HUES6 (cell line): ENCODE data around the gene PEX11A.

Experiments used
- H3K27ac ChIP-seq: 2 replicates; pipeline ENCODE4 v1.7.0; 2013; ENCODE audit warnings: low read depth, mild to moderate bottlenecking, low read length, inconsistent platforms
- H3K27me3 ChIP-seq: 2 replicates; pipeline ENCODE4 v1.6.1; 2013; ENCODE audit warnings: low read length; ENCODE audit not compliant: control insufficient read depth, insufficient read depth
- H3K36me3 ChIP-seq: 2 replicates; pipeline ENCODE4 v1.6.1; 2013; ENCODE audit warnings: low read length; ENCODE audit not compliant: control insufficient read depth, insufficient read depth
- H3K4me1 ChIP-seq: 2 replicates; pipeline ENCODE4 v1.6.1; 2013; ENCODE audit warnings: low read length; ENCODE audit not compliant: control insufficient read depth, insufficient read depth
- H3K4me3 ChIP-seq: 2 replicates; pipeline ENCODE4 v1.5.1; 2013; ENCODE audit warnings: low read depth, low read length
- H3K9ac ChIP-seq: one replicate; pipeline ENCODE4 v1.6.1; 2013; ENCODE audit warnings: mild to moderate bottlenecking, low read length
- H3K9me3 ChIP-seq: 2 replicates; pipeline ENCODE4 v1.6.1; 2013; ENCODE audit warnings: low read depth, low read length; ENCODE audit not compliant: control insufficient read depth, insufficient read depth

Gene PEX11A

DNA sequence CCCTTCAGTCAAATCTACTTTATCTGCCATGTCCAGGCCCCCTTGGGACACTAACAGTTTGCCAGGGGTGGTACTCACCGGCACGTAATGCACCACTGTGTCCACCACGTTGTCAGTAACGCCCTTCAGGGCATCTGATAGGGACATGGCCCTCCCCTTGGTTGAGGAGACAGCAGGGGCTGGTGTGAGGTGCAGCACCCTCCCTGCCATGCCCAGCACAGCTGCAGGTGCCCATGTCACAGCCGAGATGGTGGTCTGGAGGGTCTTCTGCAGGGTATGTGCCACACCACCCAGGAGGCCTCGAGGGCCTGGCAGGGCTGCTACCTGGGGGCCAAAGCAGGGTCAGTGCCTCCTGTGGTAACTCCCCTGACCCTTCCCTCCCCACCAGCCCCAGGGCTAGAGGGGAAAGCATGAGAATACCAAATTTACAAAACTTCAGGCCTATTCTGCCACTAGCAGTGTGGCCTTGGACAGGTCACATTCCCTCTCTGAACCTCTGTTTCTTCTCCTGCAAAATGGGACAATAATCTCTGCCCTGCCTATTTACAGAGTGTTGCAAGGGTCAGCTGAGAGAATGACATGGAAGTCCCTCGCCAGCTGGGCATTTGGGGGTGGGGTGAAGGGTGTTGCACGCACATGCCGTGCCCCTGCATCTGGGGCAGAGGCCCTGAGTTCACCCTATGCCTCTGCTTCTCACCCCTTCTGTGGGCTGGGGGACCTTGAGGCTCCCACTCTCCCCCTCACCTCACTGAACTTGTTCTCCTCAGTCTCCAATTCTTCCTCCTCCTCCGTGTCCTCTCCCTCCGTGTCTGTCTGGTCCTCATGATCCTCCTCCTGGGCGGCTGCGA is 23.5 kb downstream of the PEX11A start:
- H3K36me3 ChIP-seq = no peaks in the 10 kb centered on the region
- H3K9me3 ChIP-seq = no peaks in the 10 kb centered on the region
- no peak overlapping the region for H3K9ac ChIP-seq
- H3K4me1 ChIP-seq = peaks cover 17% of the 10 kb centered on the region
- no peak overlapping the region for H3K27ac ChIP-seq
- H3K27me3 ChIP-seq = peaks cover 23% of the 10 kb centered on the region
- no peak overlapping the region for H3K4me3 ChIP-seq

DNA sequence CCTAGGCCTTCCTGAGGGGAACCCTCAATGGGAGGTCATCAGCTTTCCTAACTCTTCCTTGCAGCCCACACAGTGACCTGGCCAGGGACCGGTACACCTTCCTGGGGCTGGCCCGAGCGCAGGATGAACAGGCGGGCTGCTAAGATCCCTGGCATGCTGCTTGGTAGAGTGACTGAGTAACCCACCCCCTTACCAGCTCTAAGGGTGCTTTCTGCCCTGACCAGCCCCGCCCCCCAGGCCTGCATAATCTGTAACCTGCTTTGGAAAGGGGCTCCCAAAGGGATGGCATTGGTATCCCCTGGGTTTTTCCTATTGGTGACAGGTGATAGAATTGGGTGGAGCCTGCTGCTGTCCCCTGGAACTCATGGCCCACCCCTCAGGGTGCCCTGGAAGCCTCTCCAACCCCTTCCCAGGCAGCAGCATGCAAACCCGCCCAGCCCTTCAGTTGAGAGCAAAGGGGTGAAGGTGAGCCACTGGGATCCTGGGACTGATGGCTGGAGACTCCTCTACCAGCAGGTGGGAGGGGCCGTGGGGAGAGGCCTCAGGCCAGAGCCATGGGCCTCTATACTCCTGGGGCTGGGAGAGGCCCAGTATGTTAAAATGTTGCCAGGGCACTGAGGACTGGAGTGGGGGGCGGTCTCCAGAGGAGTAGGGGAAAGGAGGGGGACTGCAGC is 24.2 kb downstream of the PEX11A start:
- Histone ChIP-seq H3K9ac (no peak overlapping the region), H3K27ac (no peak overlapping the region), H3K9me3 (no peaks in the 10 kb centered on the region), H3K27me3 (peaks cover 23% of the 10 kb centered on the region), H3K4me1 (peaks cover 17% of the 10 kb centered on the region), H3K4me3 (peak overlapping the region; percentile 56), H3K36me3 (no peaks in the 10 kb centered on the region)

DNA sequence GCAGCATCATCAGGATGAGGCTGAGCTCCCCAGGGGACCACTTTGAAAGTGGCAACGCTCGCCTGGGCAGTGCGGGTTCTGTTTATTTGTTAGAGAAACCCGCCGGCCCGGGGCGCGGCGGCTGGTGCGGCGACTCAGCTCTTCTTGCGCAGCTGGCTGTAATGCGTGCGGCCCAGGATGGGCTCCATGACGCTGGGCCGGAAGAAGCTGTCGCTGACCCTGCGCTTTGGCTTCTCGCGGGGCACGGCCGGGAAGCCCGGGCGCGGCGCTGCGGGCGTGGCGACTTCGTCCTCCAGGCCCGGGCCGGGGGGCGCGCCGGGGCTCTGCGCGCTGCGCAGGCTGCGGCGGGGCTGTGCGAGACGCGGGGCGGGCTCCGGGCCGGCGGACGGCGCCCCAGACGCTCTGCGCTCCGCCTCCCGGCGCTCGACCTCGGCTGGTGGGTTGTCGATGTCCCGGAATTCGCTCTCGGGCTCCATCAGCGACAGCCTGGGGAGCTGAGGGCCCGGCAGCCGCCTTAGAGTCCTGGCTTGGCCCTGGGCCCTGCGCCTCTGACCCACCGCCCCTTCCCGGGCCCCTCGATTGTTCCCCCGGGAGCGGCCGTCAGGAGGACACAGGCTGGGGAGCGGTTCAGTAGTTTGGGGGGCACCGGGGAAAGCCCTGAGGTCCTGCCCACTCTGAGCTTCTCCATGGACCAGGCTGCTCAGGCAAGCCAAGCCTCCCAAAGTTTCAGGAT is 24.9 kb downstream of the PEX11A start:
- H3K36me3 ChIP-seq = no peaks in the 10 kb centered on the region
- peaks cover 17% of the 10 kb centered on the region for H3K4me1 ChIP-seq
- H3K9me3 ChIP-seq = no peaks in the 10 kb centered on the region
- peak overlapping the region; percentile 10 for H3K9ac ChIP-seq
- peaks cover 26% of the 10 kb centered on the region for H3K27me3 ChIP-seq
- H3K27ac ChIP-seq = no peak overlapping the region
- H3K4me3 ChIP-seq = peak overlapping the region; percentile 56

DNA sequence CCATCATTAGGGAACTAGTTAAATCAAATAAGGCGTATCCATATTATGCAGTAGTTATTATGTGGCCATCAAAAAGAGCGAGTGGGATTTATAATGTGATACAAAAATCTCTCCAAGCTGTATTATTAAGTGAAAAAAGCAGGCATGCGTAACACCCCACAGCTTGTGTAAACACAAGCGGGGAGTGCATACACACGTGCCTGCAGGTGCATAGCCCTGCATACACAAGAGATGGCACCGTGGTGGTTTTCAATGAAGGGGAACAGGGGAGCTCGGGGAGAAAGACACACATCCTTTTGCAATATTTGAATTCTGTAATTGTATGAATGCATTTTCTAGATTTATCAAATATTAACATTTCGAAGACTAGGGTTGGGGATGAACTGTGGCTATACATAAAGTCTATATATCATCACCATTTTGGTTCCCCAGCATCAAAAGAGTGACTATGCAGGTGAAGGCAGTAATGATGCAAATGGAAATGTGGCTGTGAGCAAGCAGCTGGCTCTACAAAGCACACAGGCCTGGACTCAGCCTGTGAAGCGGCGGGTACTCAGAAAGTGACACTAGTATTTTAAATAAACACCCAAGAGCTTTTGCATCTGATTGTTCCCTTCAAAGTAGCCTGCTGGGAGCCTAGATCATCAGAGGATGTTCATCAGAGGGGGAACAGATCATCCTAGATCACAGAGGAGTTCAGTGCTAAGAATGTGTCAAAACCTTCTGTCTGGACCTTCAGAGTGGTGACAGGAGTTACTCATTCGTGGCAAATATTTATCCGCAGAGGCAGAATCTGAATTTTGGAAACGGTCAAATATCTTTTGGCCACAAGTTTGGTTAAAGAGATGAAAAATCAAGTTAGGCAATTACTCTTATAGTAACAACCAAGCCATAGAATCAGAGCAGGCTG is 25.9 kb downstream of the PEX11A start:
- Histone ChIP-seq H3K4me3 (peak overlapping the region; percentile 56; the same call in 1 of the 2 replicates), H3K27me3 (peaks cover 31% of the 10 kb centered on the region), H3K4me1 (peaks cover 17% of the 10 kb centered on the region), H3K27ac (no peak overlapping the region), H3K9me3 (no peaks in the 10 kb centered on the region), H3K36me3 (no peaks in the 10 kb centered on the region), H3K9ac (no peak overlapping the region)

DNA sequence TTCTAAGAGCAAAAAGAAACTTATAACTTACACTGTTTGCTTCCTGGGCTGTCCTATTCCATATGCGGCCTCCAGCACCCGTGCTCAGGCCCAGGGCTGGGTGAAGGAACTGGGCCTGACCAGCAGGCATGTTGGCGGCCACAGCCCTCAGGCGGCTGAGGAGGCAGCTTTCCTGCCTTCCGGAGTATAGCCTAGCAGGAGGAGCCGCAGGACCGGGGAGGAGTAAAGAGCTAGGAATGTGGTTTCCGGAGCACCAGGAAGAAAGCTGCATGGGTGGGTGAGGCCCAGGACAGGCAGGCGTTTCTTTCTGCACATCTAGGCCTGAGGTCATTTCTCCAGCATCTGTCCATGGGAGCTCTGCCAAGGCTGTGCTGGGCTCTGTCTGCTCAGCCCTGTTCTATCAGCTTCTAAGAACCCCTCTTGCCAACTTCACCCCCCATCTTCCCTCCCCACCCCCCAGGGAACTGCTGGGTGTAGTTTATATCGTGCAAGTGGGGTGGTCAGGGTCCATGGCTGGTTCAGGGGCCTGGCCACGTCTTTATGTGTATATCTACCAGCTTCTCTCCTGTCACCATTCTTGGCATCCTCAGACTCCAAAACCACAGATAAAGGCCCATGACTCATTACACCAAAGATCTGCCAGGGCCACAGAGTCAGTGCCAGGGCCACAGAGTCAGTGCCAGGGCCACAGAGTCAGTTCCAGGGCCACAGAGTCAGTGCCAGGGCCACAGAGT is 27.5 kb downstream of the PEX11A start:
- no peak overlapping the region for H3K4me3 ChIP-seq
- no peak overlapping the region for H3K9ac ChIP-seq
- H3K36me3 ChIP-seq = no peaks in the 10 kb centered on the region
- H3K27me3 ChIP-seq = peaks cover 31% of the 10 kb centered on the region
- no peaks in the 10 kb centered on the region for H3K9me3 ChIP-seq
- no peak overlapping the region for H3K27ac ChIP-seq
- H3K4me1 ChIP-seq = peaks cover 17% of the 10 kb centered on the region

DNA sequence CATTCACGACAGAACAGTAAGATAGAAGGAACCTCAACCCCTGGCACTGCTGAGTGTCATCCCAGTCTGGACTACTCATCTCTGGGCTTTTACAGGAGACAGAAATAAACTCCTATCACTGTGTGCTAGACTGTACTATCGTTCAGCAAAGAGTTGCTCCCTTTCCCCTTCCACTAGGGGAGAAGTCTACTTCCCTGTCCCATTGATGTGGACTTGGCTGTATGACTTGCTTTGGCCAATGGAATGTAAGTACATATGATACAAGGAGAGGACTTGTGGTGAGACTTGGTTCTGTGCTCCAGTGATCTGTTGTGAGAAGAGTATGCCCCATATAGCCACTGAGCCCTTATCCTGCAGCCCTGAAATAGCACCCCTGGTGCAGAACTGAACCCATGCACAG is 30.0 kb downstream of the PEX11A start:
- no peak overlapping the region for H3K4me3 ChIP-seq
- H3K4me1 ChIP-seq = peaks cover 12% of the 10 kb centered on the region
- no peaks in the 10 kb centered on the region for H3K36me3 ChIP-seq
- no peak overlapping the region for H3K27ac ChIP-seq
- peaks cover 19% of the 10 kb centered on the region for H3K27me3 ChIP-seq
- no peaks in the 10 kb centered on the region for H3K9me3 ChIP-seq
- H3K9ac ChIP-seq = no peak overlapping the region

DNA sequence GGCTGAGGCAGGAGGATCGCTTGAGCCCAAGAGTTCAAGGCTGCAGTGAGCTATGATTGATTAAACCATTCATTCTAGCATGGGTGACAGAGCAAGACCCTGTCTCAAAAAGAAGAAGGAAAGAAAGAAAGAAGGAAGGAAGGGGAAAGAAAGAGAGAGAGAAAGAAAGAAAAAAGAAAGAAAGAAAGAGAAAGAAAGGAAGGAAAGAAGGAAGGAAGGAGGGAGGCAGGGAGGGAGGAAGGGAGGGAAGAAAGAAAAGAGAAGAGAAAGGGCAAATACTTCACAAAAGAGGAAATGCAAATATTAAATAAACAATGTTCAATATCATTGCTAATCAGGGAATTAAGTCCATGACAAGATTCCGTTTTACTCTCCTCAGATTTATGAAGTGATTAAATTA is 31.3 kb downstream of the PEX11A start:
- Histone ChIP-seq H3K27me3 (peaks cover 9% of the 10 kb centered on the region; the same call in 1 of the 2 replicates), H3K4me1 (peaks cover 4% of the 10 kb centered on the region; the same call in 1 of the 2 replicates), H3K9ac (no peak overlapping the region), H3K9me3 (no peaks in the 10 kb centered on the region), H3K27ac (no peak overlapping the region), H3K4me3 (no peak overlapping the region), H3K36me3 (no peaks in the 10 kb centered on the region)

DNA sequence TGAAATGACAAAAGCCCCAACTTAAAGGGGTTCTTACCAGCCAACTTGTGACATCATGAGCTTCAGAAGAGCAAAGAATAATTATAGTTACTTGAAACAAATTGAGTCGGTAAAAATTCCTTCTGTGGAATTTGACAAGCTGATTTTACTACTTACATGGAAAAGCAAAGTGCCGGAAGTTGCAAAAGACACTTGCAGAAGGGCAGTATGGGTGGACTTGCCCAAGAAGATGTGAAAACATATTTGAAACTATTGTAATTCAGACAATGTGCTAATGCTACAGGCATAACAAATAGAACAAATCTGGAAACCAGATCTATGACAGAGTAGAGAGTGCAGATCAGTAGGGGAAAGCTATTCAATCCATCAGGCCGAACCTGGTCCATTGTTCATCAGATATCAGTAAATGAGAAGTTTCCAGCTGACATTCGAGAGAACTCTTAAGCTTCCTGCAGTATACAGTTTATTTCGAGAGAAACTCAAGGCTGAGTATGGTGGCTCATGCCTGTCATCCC is 32.8 kb downstream of the PEX11A start:
- no peak overlapping the region for H3K4me3 ChIP-seq
- H3K4me1 ChIP-seq = peaks cover 4% of the 10 kb centered on the region; the same call in 1 of the 2 replicates
- no peak overlapping the region for H3K9ac ChIP-seq
- H3K36me3 ChIP-seq = no peaks in the 10 kb centered on the region; the same call in 1 of the 2 replicates
- no peaks in the 10 kb centered on the region for H3K9me3 ChIP-seq
- peaks cover 8% of the 10 kb centered on the region; the same call in 1 of the 2 replicates for H3K27me3 ChIP-seq
- no peak overlapping the region for H3K27ac ChIP-seq

DNA sequence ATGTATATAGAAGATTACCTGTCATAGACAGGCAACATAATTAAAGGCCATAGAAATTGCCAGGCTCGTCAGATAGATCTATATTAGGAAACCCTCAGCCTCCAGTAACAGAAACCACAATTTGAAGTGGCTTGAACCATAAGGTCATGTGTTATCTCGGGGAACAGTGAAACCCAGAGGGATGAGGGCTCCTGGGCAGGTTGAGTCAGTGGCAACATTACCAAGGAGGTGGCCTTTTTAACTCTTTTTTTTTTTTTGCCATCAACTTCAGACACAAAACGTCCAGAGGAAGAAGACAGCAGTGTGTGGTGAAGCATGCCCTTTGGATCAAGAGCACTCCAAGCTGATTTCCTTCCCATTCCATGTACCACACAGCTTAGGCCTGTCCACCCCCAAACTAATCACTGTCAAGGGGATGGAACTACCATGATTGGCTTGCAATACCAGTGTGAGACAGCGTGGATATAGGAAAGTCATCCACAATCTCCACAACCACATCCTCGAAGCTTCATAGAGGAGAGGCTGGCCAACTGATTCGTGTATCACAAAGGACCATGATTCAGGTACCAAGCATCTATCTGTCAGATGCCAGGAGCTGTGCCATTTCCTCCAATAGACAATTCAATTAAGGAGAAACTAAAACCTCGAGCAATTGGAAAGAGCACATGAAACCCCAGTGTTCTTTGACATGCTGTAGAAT is 34.3 kb downstream of the PEX11A start:
- H3K4me3 ChIP-seq = no peak overlapping the region
- no peak overlapping the region for H3K27ac ChIP-seq
- no peak overlapping the region for H3K9ac ChIP-seq
- peaks cover 8% of the 10 kb centered on the region; the same call in 1 of the 2 replicates for H3K27me3 ChIP-seq
- H3K9me3 ChIP-seq = no peaks in the 10 kb centered on the region
- H3K4me1 ChIP-seq = peaks cover 4% of the 10 kb centered on the region; the same call in 1 of the 2 replicates
- peaks cover 11% of the 10 kb centered on the region for H3K36me3 ChIP-seq
